Astrocyte of the hippocampus (primary cell): Measurements from ENCODE around the gene GPR171.
"Not testable (repeated sequence)": the region's sequence is repeated elsewhere in the genome, so short reads cannot be mapped to it uniquely, and the experiment has no call there.

Source experiments
- DNase-seq: peaks from one replicate; pipeline ENCODE4 v3.0.0; 2011; ENCODE audit warnings: low read depth, low spot score

Gene GPR171, protein sequence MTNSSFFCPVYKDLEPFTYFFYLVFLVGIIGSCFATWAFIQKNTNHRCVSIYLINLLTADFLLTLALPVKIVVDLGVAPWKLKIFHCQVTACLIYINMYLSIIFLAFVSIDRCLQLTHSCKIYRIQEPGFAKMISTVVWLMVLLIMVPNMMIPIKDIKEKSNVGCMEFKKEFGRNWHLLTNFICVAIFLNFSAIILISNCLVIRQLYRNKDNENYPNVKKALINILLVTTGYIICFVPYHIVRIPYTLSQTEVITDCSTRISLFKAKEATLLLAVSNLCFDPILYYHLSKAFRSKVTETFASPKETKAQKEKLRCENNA

DNA sequence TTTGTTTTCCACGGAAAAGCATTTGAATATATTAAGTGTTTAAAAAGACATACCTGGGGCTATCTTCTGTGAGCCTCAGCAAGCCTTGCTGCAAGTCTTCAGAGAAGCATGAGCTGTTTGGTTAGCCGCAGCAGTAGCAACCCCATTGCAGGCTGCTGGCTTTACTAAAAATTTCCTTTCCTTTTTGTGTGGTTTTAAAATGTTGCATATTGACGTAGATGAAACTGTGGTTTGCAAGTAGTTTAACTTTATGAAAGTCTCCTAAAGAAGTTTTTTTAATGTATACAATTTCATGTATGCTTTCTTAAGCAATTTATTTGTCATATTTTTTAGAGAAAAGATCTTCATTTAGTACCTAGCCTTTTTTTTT, at the start of gene GPR171:
TSS of gene GPR171 (minus strand) at position 166 of the 370 bp plus-strand sequence. CDS start 3,830 bp downstream, outside the sequence.
- DNase-seq = no peak

DNA sequence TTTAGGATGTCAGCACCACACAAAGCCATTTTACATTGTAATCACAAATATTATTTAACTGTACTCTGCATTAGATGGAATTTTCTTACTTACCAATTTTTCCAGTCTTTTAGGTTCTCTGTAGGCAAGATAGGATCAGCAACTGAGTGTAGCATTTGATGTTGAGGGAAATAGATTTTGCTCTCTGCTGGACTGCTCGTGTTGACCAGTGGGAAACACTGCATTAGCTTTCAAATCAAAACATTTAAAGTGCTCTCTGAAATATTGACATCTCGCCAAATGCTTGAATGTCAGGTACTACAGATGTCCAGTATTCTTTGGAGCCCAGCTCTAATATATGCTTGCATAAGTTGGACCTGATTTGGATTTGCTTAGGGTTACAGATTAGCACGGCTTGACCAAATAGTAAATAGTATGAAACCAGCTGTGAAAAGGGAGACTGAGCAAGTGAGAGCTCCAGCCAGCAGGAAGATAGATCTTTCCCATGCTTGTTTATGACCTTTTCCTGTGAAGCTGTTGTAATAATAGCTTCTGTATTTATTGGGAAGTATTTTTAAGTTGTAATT, 45.8 kb upstream of the GPR171 start:
- DNase-seq = no peak

DNA sequence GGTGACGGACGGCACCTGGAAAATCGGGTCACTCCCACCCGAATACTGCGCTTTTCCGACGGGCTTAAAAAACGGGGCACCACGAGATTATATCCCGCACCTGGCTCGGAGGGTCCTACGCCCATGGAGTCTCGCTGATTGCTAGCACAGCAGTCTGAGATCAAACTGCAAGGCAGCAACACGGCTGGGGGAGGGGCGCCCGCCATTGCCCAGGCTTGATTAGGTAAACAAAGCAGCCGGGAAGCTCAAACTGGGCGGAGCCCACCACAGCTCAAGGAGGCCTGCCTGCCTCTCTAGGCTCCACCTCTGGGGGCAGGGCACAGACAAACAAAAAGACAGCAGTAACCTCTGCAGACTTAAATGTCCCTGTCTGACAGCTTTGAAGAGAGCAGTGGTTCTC, 39.0 kb upstream of the GPR171 start:
- DNase-seq = not testable (repeated sequence)

DNA sequence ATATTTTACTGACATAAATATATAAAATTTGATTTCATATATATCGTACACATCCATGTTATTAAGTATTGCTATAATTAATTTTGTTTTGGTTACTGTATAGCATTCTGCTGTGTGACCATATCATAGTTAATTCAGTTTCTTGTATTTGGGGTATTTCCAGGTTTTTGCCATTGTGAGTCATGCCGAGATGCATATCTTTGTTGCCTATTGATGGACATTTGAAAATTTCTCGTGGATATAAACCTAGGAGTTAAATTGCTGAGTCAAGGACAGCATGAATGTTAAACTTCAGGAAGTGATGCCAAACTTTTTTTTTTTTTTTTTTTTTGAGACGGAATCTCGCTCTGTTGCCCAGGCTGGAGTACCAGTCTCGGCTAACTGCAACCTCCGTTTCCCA, 33.7 kb upstream of the GPR171 start:
- DNase-seq = no peak

DNA sequence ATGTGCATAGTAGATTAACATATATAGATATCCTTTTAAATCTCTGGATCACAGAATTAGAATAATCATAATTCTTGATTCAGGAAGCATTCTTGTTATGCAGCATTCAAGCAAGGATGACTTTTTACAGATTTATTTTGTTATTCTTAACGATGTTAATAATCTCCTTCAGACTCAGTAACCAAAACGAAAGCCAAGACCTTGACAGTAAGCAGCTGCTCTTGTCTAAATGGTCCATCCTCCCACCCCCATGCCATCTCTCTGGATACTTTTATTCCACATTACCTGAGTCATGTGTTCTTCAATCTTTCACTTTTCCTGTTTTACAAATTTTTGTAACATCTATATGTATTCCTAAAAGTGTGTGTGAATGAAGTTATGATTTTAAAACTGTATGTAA, 33.3 kb upstream of the GPR171 start:
- no peak for DNase-seq

GRCh38 chr3:151234825-151235224, 31.8 kb upstream of the GPR171 start:
- DNase-seq = no peak

DNA sequence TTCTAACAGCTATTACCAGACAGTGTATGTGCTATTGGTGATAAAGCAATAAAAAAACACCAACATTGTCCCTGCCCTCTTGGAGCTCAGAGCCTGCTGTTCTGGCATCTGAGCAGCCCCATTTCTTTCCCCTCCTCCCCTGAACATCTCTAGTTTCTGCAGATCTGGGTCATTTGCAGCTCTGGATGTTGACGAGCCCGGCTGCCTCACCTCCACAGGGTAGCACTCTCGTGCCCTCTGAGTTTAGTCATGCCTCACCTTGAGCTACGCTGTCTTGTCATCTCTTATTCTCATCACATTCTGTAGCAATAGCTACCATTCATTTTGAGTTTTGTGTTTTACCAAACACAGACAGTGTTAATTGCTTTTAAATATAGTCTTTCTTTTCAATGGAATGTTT, 30.0 kb upstream of the GPR171 start:
- DNase-seq = no peak

GRCh38 chr3:151232403-151232802, 29.4 kb upstream of the GPR171 start:
- DNase-seq = not testable (repeated sequence)

- DNase-seq = no peak
Observed at GRCh38 chr3:151230646-151231045, 27.6 kb upstream of the GPR171 start.

GRCh38 chr3:151228666-151229040, 25.6 kb upstream of the GPR171 start:
- DNase-seq = peak; percentile 53

- peak; percentile 91 for DNase-seq
Observed at GRCh38 chr3:151227807-151228665, 25.0 kb upstream of the GPR171 start.

GRCh38 chr3:151227266-151227806, 24.3 kb upstream of the GPR171 start:
- DNase-seq = peak; percentile 10

DNA sequence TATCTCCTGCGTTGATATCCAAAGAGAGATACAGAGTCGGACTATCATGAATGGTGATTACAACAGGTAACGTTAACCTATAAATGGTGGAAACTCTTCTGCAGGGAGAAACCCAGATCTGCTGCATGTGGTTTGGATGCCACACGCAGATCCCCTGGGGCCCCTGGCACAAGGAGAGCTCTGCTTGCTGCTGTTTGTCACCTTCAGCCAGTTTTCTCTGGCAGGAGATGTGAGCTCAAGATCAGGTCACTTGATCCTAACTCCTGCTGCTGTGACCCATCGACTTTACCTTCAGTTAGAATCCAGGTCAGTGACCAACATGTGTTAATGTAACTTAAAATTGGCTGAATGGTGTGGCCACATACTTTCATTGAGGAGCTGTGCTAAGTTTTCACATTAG, 23.8 kb upstream of the GPR171 start:
- DNase-seq = no peak

DNA sequence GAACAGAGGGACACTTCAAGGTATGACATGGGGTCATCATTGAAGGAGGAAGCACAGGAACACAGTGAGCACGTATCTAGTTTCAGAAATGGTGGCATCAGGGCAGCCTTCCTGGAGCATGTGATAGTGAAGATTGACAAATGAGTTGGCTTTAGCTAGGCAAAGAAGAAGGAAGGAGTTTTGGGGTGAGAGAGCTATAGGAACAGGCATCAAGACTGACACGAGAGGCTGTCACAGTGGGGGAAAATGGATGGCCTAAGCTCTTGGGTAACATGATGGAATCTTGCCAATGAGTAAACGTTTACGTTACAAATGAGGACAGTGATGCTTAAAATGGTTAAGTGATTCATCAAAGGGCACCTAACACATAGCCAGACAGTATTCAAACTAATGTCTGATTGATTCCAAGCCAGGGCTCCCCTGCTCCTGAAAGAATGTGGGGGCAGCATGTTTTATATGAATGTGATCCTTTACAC, 23.1 kb upstream of the GPR171 start:
- peak; percentile 72 for DNase-seq

DNA sequence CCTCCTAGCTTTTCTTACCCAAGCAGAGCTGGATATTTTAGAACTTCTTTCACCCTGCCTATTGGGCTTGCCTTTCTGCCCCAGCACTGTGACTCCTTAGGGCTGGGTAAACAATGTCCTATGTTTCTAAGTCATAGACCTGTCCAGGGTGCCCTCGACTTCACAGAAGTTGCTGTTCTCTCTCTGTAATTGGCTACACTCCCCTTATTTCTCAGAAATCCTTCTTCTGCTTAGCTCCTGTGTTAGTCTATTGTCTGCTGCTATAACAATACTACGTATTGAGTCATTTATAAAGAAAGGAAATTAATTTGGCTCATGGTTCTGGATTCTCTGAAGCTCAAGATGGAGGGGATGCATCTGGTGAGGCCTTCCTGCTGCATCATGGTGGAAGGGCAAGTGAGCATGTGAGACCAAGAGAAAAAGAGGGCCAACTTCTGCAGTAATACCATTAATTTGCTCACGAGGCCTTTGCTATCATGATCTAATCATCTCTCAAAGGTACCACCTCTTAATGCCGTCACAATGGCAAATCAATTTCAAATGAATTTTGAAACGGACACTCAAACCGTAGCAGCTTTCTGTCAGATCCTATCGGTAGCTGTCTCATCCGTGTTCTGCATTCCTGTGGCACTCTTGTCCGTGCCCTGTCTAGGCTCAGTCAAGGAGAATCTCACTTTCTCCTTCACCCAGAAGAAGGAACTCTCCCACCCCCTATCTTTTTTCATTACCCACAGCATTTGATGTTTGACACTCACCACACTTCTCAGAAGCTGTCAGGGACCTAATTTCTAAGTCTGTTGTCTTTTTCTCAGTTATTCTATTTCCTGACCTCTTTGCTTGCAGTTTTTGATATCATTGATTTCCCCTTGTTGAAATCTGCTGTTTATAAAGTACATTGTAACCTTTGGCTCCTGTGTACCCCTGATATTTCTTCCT, 22.3 kb upstream of the GPR171 start:
- no peak for DNase-seq

- DNase-seq = no peak
Observed at GRCh38 chr3:151224268-151224866, 21.4 kb upstream of the GPR171 start.

DNA sequence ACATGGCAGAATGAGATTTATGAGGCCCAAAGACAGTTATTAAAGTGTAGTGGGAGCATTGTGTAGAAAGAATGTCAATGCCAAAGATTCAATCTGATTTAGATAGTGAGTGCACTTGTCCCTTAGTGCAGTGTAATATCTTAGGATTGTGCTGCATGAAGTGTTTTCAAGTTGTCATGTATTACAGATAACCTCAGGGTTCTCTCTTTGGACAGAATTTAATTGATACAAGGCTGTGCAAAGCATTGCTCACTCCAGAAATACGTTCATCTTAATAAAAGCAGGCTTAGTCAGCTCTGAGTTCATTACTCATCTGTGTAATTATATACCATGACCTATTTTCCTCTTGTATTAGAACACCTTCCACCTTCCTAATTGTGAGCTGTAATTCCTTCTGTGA, 16.0 kb upstream of the GPR171 start:
- DNase-seq = peak; percentile 45

- no peak for DNase-seq
Observed at GRCh38 chr3:151218136-151218535, 15.1 kb upstream of the GPR171 start.

GRCh38 chr3:151216641-151217607, 13.9 kb upstream of the GPR171 start:
- DNase-seq = peak; percentile 56
